Lung (tissue), 12 donors: ENCODE measurements around the gene PRORP. TPM values are rescaled to one million over a fixed set of nuclear protein-coding genes. Genes with fewer than 3 reads are reported as not detected.

Experiments
- ATAC-seq: fragments of 200-7000 bp; cut with Tn5 transposase; one replicate; pipeline ENCODE4 v1.9.1; 2020; ENCODE audit warnings: moderate number of reproducible peaks; ENCODE audit not compliant: insufficient read depth, low FRiP score
- DNase-seq, 3 donors: peaks; one replicate each; pipeline ENCODE4 v3.0.0-alpha.2; 2013 to 2017
- H3K27ac ChIP-seq, 2 donors: one replicate each; pipeline ENCODE4 v1.5.1; 2013; ENCODE audit warnings: mild to moderate bottlenecking in 2 of 2, moderate library complexity in 2 of 2, control low read depth in 1 of 2, inconsistent platforms in 1 of 2, low read depth in 1 of 2, low read length in 1 of 2
- H3K27me3 ChIP-seq, 3 donors: one replicate each; pipeline ENCODE4 v1.5.1; 2013; ENCODE audit warnings: low read length in 2 of 3; ENCODE audit not compliant: control insufficient read depth in 3 of 3, insufficient read depth in 3 of 3
- H3K36me3 ChIP-seq, 4 donors: one replicate each; pipeline ENCODE4 v1.5.1; 2013; ENCODE audit warnings: low read length in 4 of 4, mild to moderate bottlenecking in 1 of 4, moderate library complexity in 1 of 4; ENCODE audit not compliant: control insufficient read depth in 4 of 4, insufficient read depth in 4 of 4
- H3K4me1 ChIP-seq, 5 donors: one replicate each; pipeline ENCODE4 v1.5.1; 2013; ENCODE audit warnings: low read length in 5 of 5, mild to moderate bottlenecking in 2 of 5, moderate library complexity in 1 of 5; ENCODE audit not compliant: control insufficient read depth in 5 of 5, insufficient read depth in 5 of 5
- H3K4me3 ChIP-seq: one replicate; pipeline ENCODE4 v1.5.1; 2013; ENCODE audit warnings: mild to moderate bottlenecking, control low read depth, moderate library complexity
- H3K9ac ChIP-seq, 2 donors: one replicate each; pipeline ENCODE4 v1.5.1; 2013; ENCODE audit warnings: low read length in 2 of 2, control low read depth in 1 of 2; ENCODE audit not compliant: insufficient read depth in 1 of 2
- H3K9me3 ChIP-seq, 4 donors: one replicate each; pipeline ENCODE4 v1.5.1; 2013; ENCODE audit warnings: low read length in 3 of 4, mild to moderate bottlenecking in 1 of 4, moderate library complexity in 1 of 4; ENCODE audit not compliant: control insufficient read depth in 4 of 4, insufficient read depth in 3 of 4
- WGBS, 2 donors: extraction: QIAGEN DNeasy Blood & Tissue Kit; methylation state at CpG; one replicate each; pipeline ENCODE4 v1.1.7; 2013; 5-methylcytosine and 5-hydroxymethylcytosine counted together
- polyA plus RNA-seq, 2 donors: library from polyadenylated mRNA; stranded (reverse); fragments of 200-250 nt; gene quantifications; one replicate each; pipeline ENCODE4 v1.2.1, GENCODE V29; 2013
- total RNA-seq, 2 donors: library from RNA; depleted of rRNA in 1 of 2; stranded (reverse); fragments of >200 nt in 1 of 2; gene quantifications; one replicate each; pipeline ENCODE4 v1.2.1, GENCODE V29; 2014 to 2021
- TF ChIP-seq, protein P1 (sequence below): IDR thresholded peaks from 2 replicates; pipeline ENCODE4 v1.5.1; 2012; ENCODE audit warnings: mild to moderate bottlenecking; ENCODE audit errors: control extremely low read depth, extremely low read depth
- donor health status: control.
- donor health status: control.
- donor health status: Bipolar disorder and iron deficiency.
- donor health status: healthy.
- donor health status: DM: yes; HTN: yes; CAD: no.

PRORP gene
- total and polyA plus RNA-seq, 4 donors: 22.6 to 29.5 (median 25.9) TPM

DNA sequence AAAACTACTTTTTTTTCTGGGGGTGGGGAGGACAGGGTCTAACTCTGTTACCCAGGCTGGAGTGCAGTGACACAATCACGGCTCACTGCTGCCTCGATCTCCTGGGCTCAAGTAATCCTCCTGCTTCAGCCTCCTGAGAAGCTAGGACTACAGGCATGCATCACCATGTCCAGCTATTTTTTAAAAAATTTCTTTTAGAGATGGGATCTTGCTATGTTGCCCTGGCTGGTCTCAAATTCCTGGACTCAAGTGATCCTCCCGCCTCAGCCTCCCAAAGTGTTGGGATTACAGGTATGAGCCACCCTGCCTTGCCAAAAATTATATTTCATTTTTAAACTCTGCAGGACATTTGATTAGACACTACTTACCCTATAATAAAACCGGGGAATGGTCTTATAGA is 6.1 kb upstream of the PRORP start:
- H3K36me3 ChIP-seq: peaks cover 15 to 27% (median 19%) of the 10 kb centered on the region in 4 donors
- H3K27ac ChIP-seq: no peak overlapping the region
- H3K4me1 ChIP-seq: peaks cover 0 to 6% (median 3%) of the 10 kb centered on the region in 5 donors
- no peak overlapping the region for H3K4me3 ChIP-seq
- 98 to 99% methylated on average over 4 of the region's 4 CpGs for WGBS, 2 donors
- H3K27me3 ChIP-seq: no peaks in the 10 kb centered on the region
- H3K9ac ChIP-seq: no peak overlapping the region
- DNase-seq: no peak
- no peak for ATAC-seq
- TF ChIP-seq, protein P1, sequence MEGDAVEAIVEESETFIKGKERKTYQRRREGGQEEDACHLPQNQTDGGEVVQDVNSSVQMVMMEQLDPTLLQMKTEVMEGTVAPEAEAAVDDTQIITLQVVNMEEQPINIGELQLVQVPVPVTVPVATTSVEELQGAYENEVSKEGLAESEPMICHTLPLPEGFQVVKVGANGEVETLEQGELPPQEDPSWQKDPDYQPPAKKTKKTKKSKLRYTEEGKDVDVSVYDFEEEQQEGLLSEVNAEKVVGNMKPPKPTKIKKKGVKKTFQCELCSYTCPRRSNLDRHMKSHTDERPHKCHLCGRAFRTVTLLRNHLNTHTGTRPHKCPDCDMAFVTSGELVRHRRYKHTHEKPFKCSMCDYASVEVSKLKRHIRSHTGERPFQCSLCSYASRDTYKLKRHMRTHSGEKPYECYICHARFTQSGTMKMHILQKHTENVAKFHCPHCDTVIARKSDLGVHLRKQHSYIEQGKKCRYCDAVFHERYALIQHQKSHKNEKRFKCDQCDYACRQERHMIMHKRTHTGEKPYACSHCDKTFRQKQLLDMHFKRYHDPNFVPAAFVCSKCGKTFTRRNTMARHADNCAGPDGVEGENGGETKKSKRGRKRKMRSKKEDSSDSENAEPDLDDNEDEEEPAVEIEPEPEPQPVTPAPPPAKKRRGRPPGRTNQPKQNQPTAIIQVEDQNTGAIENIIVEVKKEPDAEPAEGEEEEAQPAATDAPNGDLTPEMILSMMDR: no peak
- H3K9me3 ChIP-seq: no peaks in the 10 kb centered on the region

GRCh38 chr14:35117112-35117511 is 5.2 kb upstream of the PRORP start:
- DNase-seq (no peak), ATAC-seq (no peak)
- WGBS, 2 donors: 96% methylated on average over 2 of the region's 2 CpGs
- no peak overlapping the region for H3K9ac ChIP-seq
- TF ChIP-seq, protein P1: no peak
- no peaks in the 10 kb centered on the region for H3K27me3 ChIP-seq
- H3K27ac ChIP-seq: no peak overlapping the region
- H3K4me1 ChIP-seq: peaks cover 0 to 6% (median 3%) of the 10 kb centered on the region in 5 donors
- H3K36me3 ChIP-seq: peaks cover 8 to 20% (median 15%) of the 10 kb centered on the region in 4 donors
- H3K4me3 ChIP-seq: no peak overlapping the region
- H3K9me3 ChIP-seq: no peaks in the 10 kb centered on the region

GRCh38 chr14:35121026-35121886 is 1.1 kb upstream of the PRORP start:
- no peaks in the 10 kb centered on the region for H3K9me3 ChIP-seq
- peak overlapping the region; percentile 91 to 98 for H3K9ac ChIP-seq
- no peaks in the 10 kb centered on the region for H3K27me3 ChIP-seq
- H3K27ac ChIP-seq: peak overlapping the region; percentile 95 to 97
- DNase-seq (peak in 1 of 3 donors; percentile 18), ATAC-seq (no peak)
- TF ChIP-seq, protein P1: no peak
- WGBS, 2 donors: 18 to 21% methylated on average over 34 of the region's 34 CpGs
- peak overlapping the region; percentile 79 for H3K4me3 ChIP-seq
- H3K36me3 ChIP-seq: peaks cover 0 to 10% (median under 1%) of the 10 kb centered on the region in 4 donors
- H3K4me1 ChIP-seq: peaks cover 0 to 17% (median 6%) of the 10 kb centered on the region in 5 donors
